Chondrocyte (in vitro differentiated cells): ENCODE results near the gene AGXT. TPM values are rescaled to one million over a fixed set of nuclear protein-coding genes. Genes with fewer than 3 reads are reported as not detected.
A peak's percentile ranks its signal among the peaks of the same experiment; 100 is the strongest.

ENCODE experiments used
- DNase-seq: peaks from one replicate; pipeline ENCODE4 v3.0.0; 2021; ENCODE audit warnings: mixed read lengths, low spot score
- H3K27ac Mint-ChIP-seq: one replicate; pipeline ENCODE4 v1.8.0; 2021; ENCODE audit warnings: mild to moderate bottlenecking, moderate library complexity, mixed read lengths; ENCODE audit not compliant: unreplicated experiment
- H3K27me3 Mint-ChIP-seq: 2 replicates; pipeline ENCODE4 v1.8.0; 2021; ENCODE audit warnings: low read depth, mixed read lengths
- H3K36me3 Mint-ChIP-seq: 2 replicates; pipeline ENCODE4 v1.8.0; 2021; ENCODE audit warnings: low read depth, mixed read lengths
- H3K4me1 Mint-ChIP-seq: 2 replicates; pipeline ENCODE4 v1.8.0; 2021; ENCODE audit warnings: low read depth, mild to moderate bottlenecking, mixed read lengths
- H3K4me3 Mint-ChIP-seq: one replicate; pipeline ENCODE4 v1.8.0; 2021; ENCODE audit warnings: mild to moderate bottlenecking, moderate library complexity, mixed read lengths; ENCODE audit not compliant: unreplicated experiment
- H3K9me3 Mint-ChIP-seq: 2 replicates; pipeline ENCODE4 v1.8.0; 2021; ENCODE audit warnings: low read depth, mixed read lengths
- CTCF ChIP-seq: fragments of 200-600 bp; sonication (generic); IDR thresholded peaks from 2 replicates; pipeline ENCODE4 v1.5.0; 2021; ENCODE audit warnings: antibody characterized with exemption, mild to moderate bottlenecking, moderate library complexity
- total RNA-seq: library from RNA; stranded (reverse); gene quantifications from 3 replicates; pipeline ENCODE4 v1.2.1, GENCODE V29; 2021

AGXT gene
- total RNA-seq, 1 donor from 2014 or later = not detected

- peaks cover 4% of the 10 kb centered on the region for H3K36me3 Mint-ChIP-seq
- no peak for TF ChIP-seq CTCF
- peaks cover 8% of the 10 kb centered on the region for H3K4me1 Mint-ChIP-seq
- no peak overlapping the region for H3K27ac Mint-ChIP-seq
- peaks cover 20% of the 10 kb centered on the region for H3K27me3 Mint-ChIP-seq
- no peak overlapping the region for H3K4me3 Mint-ChIP-seq
- peak; percentile 90 for DNase-seq
- H3K9me3 Mint-ChIP-seq = peaks cover 12% of the 10 kb centered on the region
Measured at GRCh38 chr2:240925191-240925567, 56.6 kb downstream of the AGXT start.

GRCh38 chr2:240925568-240926515 is 57.2 kb downstream of the AGXT start:
- Mint-ChIP-seq H3K27ac (no peak overlapping the region), H3K27me3 (peaks cover 22% of the 10 kb centered on the region), H3K4me1 (peaks cover 7% of the 10 kb centered on the region), H3K9me3 (peaks cover 12% of the 10 kb centered on the region), H3K4me3 (no peak overlapping the region), H3K36me3 (peaks cover 4% of the 10 kb centered on the region)
- TF ChIP-seq CTCF = no peak
- DNase-seq = peak; percentile 92

GRCh38 chr2:240926516-240927389 is 58.1 kb downstream of the AGXT start:
- TF ChIP-seq CTCF = no peak

GRCh38 chr2:240927390-240927781 is 58.8 kb downstream of the AGXT start:
- H3K27ac Mint-ChIP-seq = no peak overlapping the region
- no peak for DNase-seq
- peaks cover 12% of the 10 kb centered on the region for H3K9me3 Mint-ChIP-seq
- no peak overlapping the region for H3K4me3 Mint-ChIP-seq
- peaks cover 32% of the 10 kb centered on the region for H3K27me3 Mint-ChIP-seq
- peaks cover 4% of the 10 kb centered on the region for H3K36me3 Mint-ChIP-seq
- TF ChIP-seq CTCF = no peak
- H3K4me1 Mint-ChIP-seq = no peaks in the 10 kb centered on the region

More at GRCh38 chr2:240926516-240927389, 58.1 kb downstream of the AGXT start:
- Mint-ChIP-seq H3K27me3 (peaks cover 28% of the 10 kb centered on the region), H3K36me3 (peaks cover 4% of the 10 kb centered on the region), H3K4me3 (no peak overlapping the region), H3K4me1 (no peaks in the 10 kb centered on the region), H3K9me3 (peaks cover 12% of the 10 kb centered on the region), H3K27ac (no peak overlapping the region)
- DNase-seq = peak; percentile 88
